ENCODE results near the gene CUL4A.
"Not testable (repeated sequence)": the region's sequence is repeated elsewhere in the genome, so short reads cannot be mapped to it uniquely, and the experiment has no call there.

Gene CUL4A

DNA sequence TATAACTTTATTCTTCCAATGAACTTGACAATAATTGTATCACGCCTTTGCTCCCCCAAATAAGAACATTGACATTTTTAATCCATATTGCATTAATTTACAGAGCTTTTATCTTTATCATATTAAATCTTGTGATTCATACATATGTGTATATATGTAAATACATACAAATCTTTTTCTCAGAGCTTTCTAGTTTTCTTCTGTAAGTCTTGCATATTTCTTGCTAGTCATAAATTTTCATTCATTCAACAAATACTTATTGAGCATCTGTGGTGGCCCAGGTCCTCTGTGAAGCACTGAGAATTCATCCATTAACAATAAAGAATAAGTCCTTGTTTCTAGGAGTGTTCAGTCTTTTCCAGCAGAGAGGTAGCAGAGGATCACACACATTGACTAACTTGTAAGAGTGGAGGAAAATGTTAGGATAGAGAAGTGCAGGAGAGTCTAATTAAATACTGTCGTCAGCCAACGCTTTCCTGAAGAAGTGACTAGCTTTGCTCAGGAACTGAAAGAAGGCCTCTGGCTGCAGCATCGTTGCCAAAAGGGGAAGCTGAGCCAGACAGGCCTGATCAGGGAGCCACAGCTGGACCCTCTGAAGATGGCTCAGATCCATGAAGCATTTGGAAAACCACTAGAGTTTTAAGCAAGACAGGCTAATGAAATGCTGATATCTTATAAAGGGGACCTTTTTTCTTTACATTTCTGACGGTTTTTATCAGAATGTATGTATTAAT lies 49.1 kb downstream of the CUL4A start:
- Histone ChIP-seq H3K4me2 (ENCODE audit: low read depth, low read length, poor library complexity, severe bottlenecking) (no peak overlapping the region), H3K27me3 (ENCODE audit: insufficient read depth, low read length, poor library complexity, severe bottlenecking) (no peaks in the 10 kb centered on the region), H3K9ac (ENCODE audit: low read depth, low read length, poor library complexity, severe bottlenecking) (no peak overlapping the region), H3F3A (ENCODE audit: low read depth) (no peaks in the 10 kb centered on the region), H3K9me2 (replicated peaks; ENCODE audit: low read depth, low read length) (no peaks in the 10 kb centered on the region), H3K36me3 (ENCODE audit: insufficient read depth, low read length) (peaks cover 65% of the 10 kb centered on the region; the same call in 1 of the 2 replicates), H3K4me1 (ENCODE audit: insufficient read depth, low read length, poor library complexity, severe bottlenecking) (no peaks in the 10 kb centered on the region), H3K79me2 (ENCODE audit: insufficient read depth, low read length) (no peaks in the 10 kb centered on the region), H3K4me3 (ENCODE audit: low read length, poor library complexity, severe bottlenecking) (no peak overlapping the region), H3K9me3 (ENCODE audit: insufficient read depth, low read depth, low read length) (no peaks in the 10 kb centered on the region), H2AFZ (ENCODE audit: low read length) (no peak overlapping the region), H4K20me1 (ENCODE audit: insufficient read depth, low read length, poor library complexity, severe bottlenecking) (no peaks in the 10 kb centered on the region)
- no peak for TF ChIP-seq EZH2phosphoT487 (IDR thresholded peaks at IDR 0.05; ENCODE audit: borderline replicate concordance)
- TF ChIP-seq, protein P1, sequence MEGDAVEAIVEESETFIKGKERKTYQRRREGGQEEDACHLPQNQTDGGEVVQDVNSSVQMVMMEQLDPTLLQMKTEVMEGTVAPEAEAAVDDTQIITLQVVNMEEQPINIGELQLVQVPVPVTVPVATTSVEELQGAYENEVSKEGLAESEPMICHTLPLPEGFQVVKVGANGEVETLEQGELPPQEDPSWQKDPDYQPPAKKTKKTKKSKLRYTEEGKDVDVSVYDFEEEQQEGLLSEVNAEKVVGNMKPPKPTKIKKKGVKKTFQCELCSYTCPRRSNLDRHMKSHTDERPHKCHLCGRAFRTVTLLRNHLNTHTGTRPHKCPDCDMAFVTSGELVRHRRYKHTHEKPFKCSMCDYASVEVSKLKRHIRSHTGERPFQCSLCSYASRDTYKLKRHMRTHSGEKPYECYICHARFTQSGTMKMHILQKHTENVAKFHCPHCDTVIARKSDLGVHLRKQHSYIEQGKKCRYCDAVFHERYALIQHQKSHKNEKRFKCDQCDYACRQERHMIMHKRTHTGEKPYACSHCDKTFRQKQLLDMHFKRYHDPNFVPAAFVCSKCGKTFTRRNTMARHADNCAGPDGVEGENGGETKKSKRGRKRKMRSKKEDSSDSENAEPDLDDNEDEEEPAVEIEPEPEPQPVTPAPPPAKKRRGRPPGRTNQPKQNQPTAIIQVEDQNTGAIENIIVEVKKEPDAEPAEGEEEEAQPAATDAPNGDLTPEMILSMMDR (conservative IDR thresholded peaks at IDR 0.05; ENCODE audit: low read length) = no peak

DNA sequence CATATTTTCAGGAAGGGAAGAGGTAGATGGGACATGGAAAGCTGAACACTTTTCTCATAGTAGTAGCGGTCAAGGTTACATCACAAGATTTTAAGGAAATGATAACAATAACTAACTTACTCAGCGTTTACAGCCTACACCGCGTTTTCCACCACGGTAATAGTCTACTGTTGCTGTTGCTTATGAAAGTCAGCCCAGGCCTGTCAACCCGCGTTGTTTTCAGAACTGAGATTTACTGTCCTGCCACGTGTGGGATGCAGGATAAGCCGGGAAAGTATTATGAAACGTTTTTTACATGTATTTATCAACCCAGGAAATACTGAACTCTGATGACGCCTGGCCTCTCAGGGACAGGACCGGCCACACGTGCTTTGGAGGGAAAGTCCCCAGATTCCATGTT lies 51.6 kb downstream of the CUL4A start:
- H3K4me1 ChIP-seq (ENCODE audit: insufficient read depth, low read length, poor library complexity, severe bottlenecking) = no peaks in the 10 kb centered on the region
- H3K9me3 ChIP-seq (ENCODE audit: insufficient read depth, low read depth, low read length) = no peaks in the 10 kb centered on the region
- H3K4me2 ChIP-seq (ENCODE audit: low read depth, low read length, poor library complexity, severe bottlenecking) = no peak overlapping the region
- H3K36me3 ChIP-seq (ENCODE audit: insufficient read depth, low read length) = peaks cover 51% of the 10 kb centered on the region; the same call in 1 of the 2 replicates
- H3K4me3 ChIP-seq (ENCODE audit: low read length, poor library complexity, severe bottlenecking) = no peak overlapping the region
- H3K27me3 ChIP-seq (ENCODE audit: insufficient read depth, low read length, poor library complexity, severe bottlenecking) = no peaks in the 10 kb centered on the region
- no peaks in the 10 kb centered on the region for H4K20me1 ChIP-seq (ENCODE audit: insufficient read depth, low read length, poor library complexity, severe bottlenecking)
- H3F3A ChIP-seq (ENCODE audit: low read depth) = no peaks in the 10 kb centered on the region
- no peaks in the 10 kb centered on the region for H3K9me2 ChIP-seq (replicated peaks; ENCODE audit: low read depth, low read length)
- TF ChIP-seq, protein P1 (conservative IDR thresholded peaks at IDR 0.05; ENCODE audit: low read length) = no peak
- no peak for TF ChIP-seq EZH2phosphoT487 (IDR thresholded peaks at IDR 0.05; ENCODE audit: borderline replicate concordance)
- no peaks in the 10 kb centered on the region for H3K79me2 ChIP-seq (ENCODE audit: insufficient read depth, low read length)
- no peak overlapping the region for H2AFZ ChIP-seq (ENCODE audit: low read length)
- no peak overlapping the region for H3K9ac ChIP-seq (ENCODE audit: low read depth, low read length, poor library complexity, severe bottlenecking)

DNA sequence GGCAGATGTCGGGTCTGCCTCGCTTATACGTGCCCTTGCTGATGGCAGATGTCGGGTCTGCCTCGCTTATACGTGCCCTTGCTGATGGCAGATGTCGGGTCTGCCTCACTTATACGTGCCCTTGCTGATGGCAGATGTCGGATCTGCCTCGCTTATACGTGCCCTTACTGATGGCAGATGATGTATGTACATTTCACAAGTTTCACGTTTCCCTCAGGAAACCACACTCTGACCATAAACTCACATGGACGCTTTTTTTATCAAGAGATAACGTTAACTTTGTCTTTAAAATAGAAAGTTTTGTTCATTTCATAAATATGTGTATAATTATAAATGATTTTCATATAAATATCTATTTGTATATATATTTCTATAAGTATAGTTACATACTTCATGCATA lies 53.6 kb downstream of the CUL4A start:
- H3K36me3 ChIP-seq (ENCODE audit: insufficient read depth, low read length) = peaks cover 34% of the 10 kb centered on the region; the same call in 1 of the 2 replicates
- H3K9me3 ChIP-seq (ENCODE audit: insufficient read depth, low read depth, low read length); H4K20me1 ChIP-seq (ENCODE audit: insufficient read depth, low read length, poor library complexity, severe bottlenecking); H3K27me3 ChIP-seq (ENCODE audit: insufficient read depth, low read length, poor library complexity, severe bottlenecking); H3K9ac ChIP-seq (ENCODE audit: low read depth, low read length, poor library complexity, severe bottlenecking); H2AFZ ChIP-seq (ENCODE audit: low read length); H3K4me2 ChIP-seq (ENCODE audit: low read depth, low read length, poor library complexity, severe bottlenecking); H3K9me2 ChIP-seq (replicated peaks; ENCODE audit: low read depth, low read length); H3K4me3 ChIP-seq (ENCODE audit: low read length, poor library complexity, severe bottlenecking); H3K79me2 ChIP-seq (ENCODE audit: insufficient read depth, low read length); H3K4me1 ChIP-seq (ENCODE audit: insufficient read depth, low read length, poor library complexity, severe bottlenecking); H3F3A ChIP-seq (ENCODE audit: low read depth): not testable (repeated sequence)
